SK-N-SH (cell line): ENCODE data around the gene ITGA2B. TPM values are rescaled to one million over a fixed set of nuclear protein-coding genes. Genes with fewer than 3 reads are reported as not detected.

Source experiments
- CTCF ChIA-PET: fragments of 300-600, 350-600 bp; formaldehyde crosslinking; extraction: SDS; loops from one replicate; lab custom pipeline; 2021; lab: Yijun Ruan, JAX
- POLR2A ChIA-PET: fragments of 350-600 bp; sonication (Branson Sonifier 250); formaldehyde crosslinking; extraction: SDS; loops from one replicate; lab custom pipeline; 2020; ENCODE audit warnings: antibody characterized with exemption, inconsistent platforms; lab: Yijun Ruan, JAX
- DNase-seq: peaks from one replicate; pipeline ENCODE4 v3.0.0; 2012
- H2AFZ ChIP-seq: fragments of 200-600 bp; sonication (generic); 2 replicates; pipeline ENCODE4 v1.8.1; 2016; ENCODE audit warnings: antibody characterized with exemption, mild to moderate bottlenecking, low read depth
- H3F3A ChIP-seq: fragments of 200-600 bp; sonication (generic); replicated peaks from 2 replicates; pipeline ENCODE3; 2016; ENCODE audit warnings: antibody characterized with exemption, mild to moderate bottlenecking; ENCODE audit not compliant: insufficient read depth
- H3K27ac ChIP-seq, 2 experiments: fragments of 200-500 bp in 1 of 2; fragments of 200-600 bp in 1 of 2; sonication (Bioruptor generic) in 1 of 2; sonication (generic), shearing (Covaris generic) in 1 of 2; 2 replicates each; pipeline versions ENCODE4 v1.5.1 to v1.6.1; 2014 to 2016; ENCODE audit warnings: low read depth in 2 of 2, inconsistent platforms in 1 of 2, low read length in 1 of 2, mild to moderate bottlenecking in 1 of 2, mixed read lengths in 1 of 2
- H3K27me3 ChIP-seq: fragments of 200-600 bp; sonication (generic), shearing (Covaris generic); 2 replicates; pipeline ENCODE4 v1.6.1; 2016; ENCODE audit warnings: mixed run types; ENCODE audit not compliant: insufficient read depth
- H3K36me3 ChIP-seq, 2 experiments: fragments of 200-500 bp in 1 of 2; fragments of 200-600 bp in 1 of 2; sonication (Bioruptor generic) in 1 of 2; sonication (generic) in 1 of 2; replicated peaks in 1 of 2; 2 replicates each; pipeline versions ENCODE3 to v1.5.1; 2014 to 2016; ENCODE audit warnings: low read length in 1 of 2, mild to moderate bottlenecking in 1 of 2; ENCODE audit not compliant: insufficient read depth in 2 of 2, control insufficient read depth in 1 of 2
- H3K4me1 ChIP-seq, 2 experiments: fragments of 200-500 bp in 1 of 2; fragments of 200-600 bp in 1 of 2; sonication (Bioruptor generic) in 1 of 2; sonication (generic), shearing (Covaris generic) in 1 of 2; 2 replicates each; pipeline versions ENCODE4 v1.5.1 to v1.6.1; 2014 to 2016; ENCODE audit warnings: low read depth in 1 of 2, low read length in 1 of 2, mixed run types in 1 of 2; ENCODE audit not compliant: insufficient read depth in 2 of 2, control insufficient read depth in 1 of 2
- H3K4me2 ChIP-seq: fragments of 200-600 bp; sonication (generic), shearing (Covaris generic); 2 replicates; pipeline ENCODE4 v1.6.1; 2017; ENCODE audit warnings: mixed run types
- H3K4me3 ChIP-seq, 2 experiments: fragments of 200-500 bp in 1 of 2; fragments of 200-600 bp in 1 of 2; sonication (Bioruptor generic) in 1 of 2; sonication (generic), shearing (Covaris generic) in 1 of 2; 2 replicates each; pipeline versions ENCODE4 v1.5.1 to v1.8.1; 2014 to 2016; ENCODE audit warnings: low read depth in 2 of 2, inconsistent platforms in 1 of 2, low read length in 1 of 2, mild to moderate bottlenecking in 1 of 2, mixed read lengths in 1 of 2, moderate library complexity in 1 of 2
- H3K79me2 ChIP-seq: fragments of 200-600 bp; sonication (generic); 2 replicates; pipeline ENCODE4 v1.8.1; 2017; ENCODE audit warnings: mild to moderate bottlenecking; ENCODE audit not compliant: insufficient read depth
- H3K9ac ChIP-seq: fragments of 200-600 bp; sonication (generic); 2 replicates; pipeline ENCODE4 v1.6.1; 2017; ENCODE audit warnings: mixed run types
- H3K9me2 ChIP-seq: fragments of 200-600 bp; sonication (generic); 2 replicates; pipeline ENCODE4 v1.6.1; 2017; ENCODE audit warnings: mixed run types
- H3K9me3 ChIP-seq: fragments of 200-600 bp; sonication (generic); 2 replicates; pipeline ENCODE4 v1.6.1; 2017; ENCODE audit warnings: mixed run types, mild to moderate bottlenecking, moderate library complexity
- H4K20me1 ChIP-seq: fragments of 200-600 bp; sonication (generic); 2 replicates; pipeline ENCODE4 v1.6.1; 2017; ENCODE audit warnings: mild to moderate bottlenecking, mixed run types; ENCODE audit not compliant: insufficient read depth
- CHD2 ChIP-seq: fragments of 150-350 bp; IDR thresholded peaks from 2 replicates; pipeline ENCODE4 v1.6.1; 2018; ENCODE audit warnings: low read length; ENCODE audit not compliant: partially characterized antibody
- ELF1 ChIP-seq: IDR thresholded peaks from 2 replicates; pipeline ENCODE4 v1.4.0; 2012
- EP300 ChIP-seq, 2 experiments: IDR thresholded peaks; 2 replicates each; pipeline versions ENCODE4 v1.4.0 to v1.6.1; 2012; ENCODE audit warnings: borderline replicate concordance in 1 of 2, low read depth in 1 of 2, low read length in 1 of 2
- FOSL2 ChIP-seq: IDR thresholded peaks from 2 replicates; pipeline ENCODE4 v1.4.0; 2012; ENCODE audit warnings: low read depth, mild to moderate bottlenecking, moderate library complexity, borderline replicate concordance
- FOXJ3 ChIP-seq: sonication (generic); formaldehyde crosslinking; IDR thresholded peaks from 2 replicates; pipeline ENCODE4 v1.5.1; 2020; ENCODE audit warnings: mild to moderate bottlenecking, missing genetic modification reagents
- GABPA ChIP-seq: IDR thresholded peaks from 2 replicates; pipeline ENCODE4 v1.4.0; 2012; ENCODE audit warnings: low read depth, mild to moderate bottlenecking
- JUND ChIP-seq: IDR thresholded peaks from 2 replicates; pipeline ENCODE4 v1.4.0; 2012
- MXI1 ChIP-seq: IDR thresholded peaks from 2 replicates; pipeline ENCODE4 v1.6.1; 2012; ENCODE audit warnings: mild to moderate bottlenecking, low read depth, low read length, improper control_type of control experiment
- RCOR1 ChIP-seq: fragments of 150-350 bp; IDR thresholded peaks from 2 replicates; pipeline ENCODE4 v1.6.1; 2017; ENCODE audit warnings: antibody characterized with exemption, low read length
- SIN3A ChIP-seq: IDR thresholded peaks from 2 replicates; pipeline ENCODE4 v1.6.1; 2012; ENCODE audit warnings: low read depth, mild to moderate bottlenecking, low read length, moderate library complexity, borderline replicate concordance
- TAF1 ChIP-seq: IDR thresholded peaks from 2 replicates; pipeline ENCODE4 v1.6.1; 2012; ENCODE audit warnings: low read depth, mild to moderate bottlenecking, low read length, moderate library complexity, borderline replicate concordance
- TCF12 ChIP-seq: IDR thresholded peaks from 2 replicates; pipeline ENCODE4 v1.4.0; 2012
- WGBS: methylation state at CpG from one replicate; pipeline ENCODE4 v1.1.6; 2017; ENCODE audit warnings: low lambda C conversion rate; 5-methylcytosine and 5-hydroxymethylcytosine counted together
- polyA plus RNA-seq, 3 experiments: library from polyadenylated mRNA; depleted of rRNA; stranded (reverse); fragments of >200 nt; gene quantifications; 2 replicates each; pipeline ENCODE4 v1.2.3, GENCODE V29; 2012
- TF ChIP-seq, protein P1 (sequence below): fragments of 200-600 bp; sonication (generic); IDR thresholded peaks from 2 replicates; pipeline ENCODE4 v1.6.1; 2017; ENCODE audit warnings: antibody characterized with exemption, mild to moderate bottlenecking, moderate library complexity
- TF ChIP-seq, protein P2 (sequence below): IDR thresholded peaks from 2 replicates; pipeline ENCODE4 v1.6.1; 2012; ENCODE audit warnings: mild to moderate bottlenecking, low read depth, low read length, moderate library complexity
- TF ChIP-seq, protein P3 (sequence below): fragments of 150-350 bp; IDR thresholded peaks from 2 replicates; pipeline ENCODE4 v1.6.1; 2017; ENCODE audit warnings: antibody characterized with exemption, low read length, low read depth, borderline replicate concordance

The ITGA2B gene
- polyA plus RNA-seq, 1 of the 3 experiments (the other 2 are of a cell fraction) = 1.3 TPM

DNA sequence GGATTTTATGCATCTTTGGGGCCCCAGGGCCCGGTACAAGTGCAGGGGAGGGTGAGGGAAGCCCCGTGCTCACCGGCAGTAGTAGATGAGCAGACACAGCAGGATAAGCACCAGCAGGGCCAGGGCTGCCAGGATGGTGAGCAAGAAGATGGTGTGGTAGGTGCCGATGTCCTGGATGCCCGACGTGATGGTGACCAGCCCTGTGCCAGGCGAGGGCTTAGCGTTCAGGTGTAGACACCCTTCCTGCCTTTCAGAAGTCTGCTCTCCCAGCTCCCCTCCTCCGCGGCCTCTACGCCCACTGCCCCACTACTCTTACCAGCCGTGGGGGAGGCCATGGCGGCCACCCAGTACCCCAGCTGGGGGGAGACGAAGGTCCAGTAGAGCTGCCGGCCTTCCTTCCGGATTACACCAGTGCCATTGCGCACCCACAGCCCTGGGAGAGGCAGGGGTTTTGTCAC lies 33.8 kb downstream of the ITGA2B start:
- H3K79me2 ChIP-seq = no peaks in the 10 kb centered on the region
- no peak overlapping the region for H3K27ac ChIP-seq
- peaks cover 0 to under 1% of the 10 kb centered on the region in 2 experiments; a peak in 1 of 4 replicates for H3K4me1 ChIP-seq
- WGBS = 95% methylated on average over 17 of the region's 17 CpGs
- POLR2A ChIA-PET = no interaction called here
- no peaks in the 10 kb centered on the region for H3K27me3 ChIP-seq
- CTCF ChIA-PET = interaction anchor here (0.7 to 1.2 kb wide), 2 partner anchors 23 to 24 kb away, joined by 3 to 4 read pairs; no protein-coding TSS in a partner anchor
- DNase-seq = no peak
- H3K9ac ChIP-seq = no peak overlapping the region
- H3K4me3 ChIP-seq = no peak overlapping the region
- no peaks in the 10 kb centered on the region for H3K9me3 ChIP-seq
- peaks cover 0 to 26% of the 10 kb centered on the region in 2 experiments for H3K36me3 ChIP-seq
- no peaks in the 10 kb centered on the region for H3F3A ChIP-seq
- H3K4me2 ChIP-seq = no peak overlapping the region
- H2AFZ ChIP-seq = no peak overlapping the region
- no peaks in the 10 kb centered on the region for H3K9me2 ChIP-seq
- peaks cover under 1% of the 10 kb centered on the region; the same call in 1 of the 2 replicates for H4K20me1 ChIP-seq
- TF ChIP-seq, protein P1, sequence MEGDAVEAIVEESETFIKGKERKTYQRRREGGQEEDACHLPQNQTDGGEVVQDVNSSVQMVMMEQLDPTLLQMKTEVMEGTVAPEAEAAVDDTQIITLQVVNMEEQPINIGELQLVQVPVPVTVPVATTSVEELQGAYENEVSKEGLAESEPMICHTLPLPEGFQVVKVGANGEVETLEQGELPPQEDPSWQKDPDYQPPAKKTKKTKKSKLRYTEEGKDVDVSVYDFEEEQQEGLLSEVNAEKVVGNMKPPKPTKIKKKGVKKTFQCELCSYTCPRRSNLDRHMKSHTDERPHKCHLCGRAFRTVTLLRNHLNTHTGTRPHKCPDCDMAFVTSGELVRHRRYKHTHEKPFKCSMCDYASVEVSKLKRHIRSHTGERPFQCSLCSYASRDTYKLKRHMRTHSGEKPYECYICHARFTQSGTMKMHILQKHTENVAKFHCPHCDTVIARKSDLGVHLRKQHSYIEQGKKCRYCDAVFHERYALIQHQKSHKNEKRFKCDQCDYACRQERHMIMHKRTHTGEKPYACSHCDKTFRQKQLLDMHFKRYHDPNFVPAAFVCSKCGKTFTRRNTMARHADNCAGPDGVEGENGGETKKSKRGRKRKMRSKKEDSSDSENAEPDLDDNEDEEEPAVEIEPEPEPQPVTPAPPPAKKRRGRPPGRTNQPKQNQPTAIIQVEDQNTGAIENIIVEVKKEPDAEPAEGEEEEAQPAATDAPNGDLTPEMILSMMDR = no peak
- TF ChIP-seq SIN3A = no peak
- no peak for TF ChIP-seq TAF1
- TF ChIP-seq RCOR1 = no peak
- no peak for TF ChIP-seq MXI1
- TF ChIP-seq CHD2 = no peak
- TF ChIP-seq EP300 (IDR thresholded peaks at IDR 0.05; ENCODE audit: borderline replicate concordance in 1 of 2, low read depth in 1 of 2, low read length in 1 of 2) = no peak
- TF ChIP-seq JUND = no peak
- no peak for TF ChIP-seq GABPA
- TF ChIP-seq TCF12 = no peak
- TF ChIP-seq FOXJ3 (CRISPR knock-in tag) = no peak
- TF ChIP-seq, all 33 proteins: peak for 0

DNA sequence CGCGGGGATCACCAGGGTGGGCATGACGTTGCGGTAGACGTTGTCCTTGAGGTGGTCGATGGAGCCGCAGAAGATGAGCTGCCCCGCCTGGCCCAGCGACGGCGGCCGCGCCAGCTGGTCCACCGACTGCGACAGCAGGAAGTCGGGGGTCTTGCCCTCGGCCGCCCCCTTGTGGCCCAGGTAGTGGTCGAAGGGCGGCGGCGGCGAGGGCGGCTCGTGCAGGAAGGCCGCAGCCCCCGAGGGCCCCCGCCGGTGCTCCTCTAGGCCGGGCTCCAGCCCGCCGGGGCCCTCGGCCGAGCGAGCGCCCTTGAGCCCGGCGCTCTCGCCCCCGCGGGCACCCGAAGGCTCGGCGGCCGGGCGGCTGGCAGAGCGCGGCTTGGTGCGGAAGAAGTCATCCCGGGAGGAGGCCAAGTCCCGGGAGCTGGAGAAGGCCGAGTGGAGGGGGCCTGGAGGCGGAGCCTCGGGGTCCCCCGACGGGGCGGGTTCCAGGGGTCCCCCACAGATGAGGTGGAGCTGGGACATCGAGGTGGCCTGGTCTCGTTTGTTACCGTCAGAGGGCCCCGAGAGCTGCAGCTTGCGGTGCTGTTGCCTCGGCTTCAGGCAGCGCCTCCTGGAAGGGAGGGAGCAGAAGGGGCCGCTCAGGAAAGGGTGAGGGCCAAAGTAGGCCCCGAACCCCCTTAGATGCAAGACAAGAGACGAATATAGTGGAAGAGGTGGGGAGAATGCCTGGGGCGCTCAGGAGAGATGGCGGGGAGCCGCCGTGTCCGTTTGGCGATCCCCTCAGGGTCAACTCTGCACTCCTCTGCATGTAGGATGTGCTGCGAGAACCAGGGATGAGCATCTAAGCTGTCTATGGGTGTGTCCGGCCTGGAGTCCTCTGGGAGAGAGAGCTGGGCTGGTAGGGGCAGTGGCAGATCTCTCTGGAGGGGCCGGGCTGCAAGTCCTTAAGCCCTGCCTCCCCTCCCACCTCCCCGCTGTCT lies 34.6 kb downstream of the ITGA2B start:
- no peaks in the 10 kb centered on the region for H3K79me2 ChIP-seq
- no peaks in the 10 kb centered on the region; a peak in 1 of 4 replicates for H3K4me1 ChIP-seq
- no peaks in the 10 kb centered on the region for H3K9me2 ChIP-seq
- ChIA-PET CTCF (interaction anchor here (0.7 to 2.6 kb wide), 3 partner anchors 8 to 22 kb away, joined by 3 to 12 read pairs (median 3); partner anchors contain the start of genes FAM171A2 and GRN), POLR2A (no interaction called here)
- H3F3A ChIP-seq = no peaks in the 10 kb centered on the region
- WGBS = 92% methylated on average over 35 of the region's 77 CpGs
- TF ChIP-seq, protein P2, sequence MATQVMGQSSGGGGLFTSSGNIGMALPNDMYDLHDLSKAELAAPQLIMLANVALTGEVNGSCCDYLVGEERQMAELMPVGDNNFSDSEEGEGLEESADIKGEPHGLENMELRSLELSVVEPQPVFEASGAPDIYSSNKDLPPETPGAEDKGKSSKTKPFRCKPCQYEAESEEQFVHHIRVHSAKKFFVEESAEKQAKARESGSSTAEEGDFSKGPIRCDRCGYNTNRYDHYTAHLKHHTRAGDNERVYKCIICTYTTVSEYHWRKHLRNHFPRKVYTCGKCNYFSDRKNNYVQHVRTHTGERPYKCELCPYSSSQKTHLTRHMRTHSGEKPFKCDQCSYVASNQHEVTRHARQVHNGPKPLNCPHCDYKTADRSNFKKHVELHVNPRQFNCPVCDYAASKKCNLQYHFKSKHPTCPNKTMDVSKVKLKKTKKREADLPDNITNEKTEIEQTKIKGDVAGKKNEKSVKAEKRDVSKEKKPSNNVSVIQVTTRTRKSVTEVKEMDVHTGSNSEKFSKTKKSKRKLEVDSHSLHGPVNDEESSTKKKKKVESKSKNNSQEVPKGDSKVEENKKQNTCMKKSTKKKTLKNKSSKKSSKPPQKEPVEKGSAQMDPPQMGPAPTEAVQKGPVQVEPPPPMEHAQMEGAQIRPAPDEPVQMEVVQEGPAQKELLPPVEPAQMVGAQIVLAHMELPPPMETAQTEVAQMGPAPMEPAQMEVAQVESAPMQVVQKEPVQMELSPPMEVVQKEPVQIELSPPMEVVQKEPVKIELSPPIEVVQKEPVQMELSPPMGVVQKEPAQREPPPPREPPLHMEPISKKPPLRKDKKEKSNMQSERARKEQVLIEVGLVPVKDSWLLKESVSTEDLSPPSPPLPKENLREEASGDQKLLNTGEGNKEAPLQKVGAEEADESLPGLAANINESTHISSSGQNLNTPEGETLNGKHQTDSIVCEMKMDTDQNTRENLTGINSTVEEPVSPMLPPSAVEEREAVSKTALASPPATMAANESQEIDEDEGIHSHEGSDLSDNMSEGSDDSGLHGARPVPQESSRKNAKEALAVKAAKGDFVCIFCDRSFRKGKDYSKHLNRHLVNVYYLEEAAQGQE = no peak
- no peak for TF ChIP-seq JUND
- TF ChIP-seq FOSL2 = no peak
- no peak for TF ChIP-seq FOXJ3 (CRISPR knock-in tag)
- no peak for TF ChIP-seq TAF1
- no peak for TF ChIP-seq MXI1
- no peak for TF ChIP-seq ELF1
- TF ChIP-seq TCF12 = no peak
- TF ChIP-seq, protein P3, sequence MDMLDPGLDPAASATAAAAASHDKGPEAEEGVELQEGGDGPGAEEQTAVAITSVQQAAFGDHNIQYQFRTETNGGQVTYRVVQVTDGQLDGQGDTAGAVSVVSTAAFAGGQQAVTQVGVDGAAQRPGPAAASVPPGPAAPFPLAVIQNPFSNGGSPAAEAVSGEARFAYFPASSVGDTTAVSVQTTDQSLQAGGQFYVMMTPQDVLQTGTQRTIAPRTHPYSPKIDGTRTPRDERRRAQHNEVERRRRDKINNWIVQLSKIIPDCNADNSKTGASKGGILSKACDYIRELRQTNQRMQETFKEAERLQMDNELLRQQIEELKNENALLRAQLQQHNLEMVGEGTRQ = no peak
- H3K36me3 ChIP-seq = peaks cover 0 to 30% of the 10 kb centered on the region in 2 experiments
- no peak overlapping the region for H3K4me2 ChIP-seq
- no peaks in the 10 kb centered on the region for H3K27me3 ChIP-seq
- no peak overlapping the region for H3K4me3 ChIP-seq
- no peak overlapping the region for H3K27ac ChIP-seq
- no peak for DNase-seq
- no peaks in the 10 kb centered on the region for H3K9me3 ChIP-seq
- H4K20me1 ChIP-seq = no peaks in the 10 kb centered on the region
- no peak overlapping the region for H3K9ac ChIP-seq
- H2AFZ ChIP-seq = no peak overlapping the region
